Fibroblast of skin of left biceps (primary cell): ENCODE measurements around the gene SORBS2.
A peak's percentile ranks its signal among the peaks of the same experiment; 100 is the strongest.

Source experiments
- DNase-seq, 2 experiments: peaks; one replicate each; pipeline ENCODE4 v3.0.0-alpha.2; 2013; ENCODE audit warnings: low read depth in 2 of 2

Gene SORBS2

GRCh38 chr4:185592438-185592837 lies 219.6 kb downstream of the SORBS2 start:
- no peak for DNase-seq

- DNase-seq, result no peak
Measured at GRCh38 chr4:185591679-185592141, 220.3 kb downstream of the SORBS2 start.

GRCh38 chr4:185590982-185591381 lies 221.0 kb downstream of the SORBS2 start:
- no peak for DNase-seq

GRCh38 chr4:185589067-185589836 lies 222.7 kb downstream of the SORBS2 start:
- DNase-seq, result peak in 1 of 2 experiments; percentile 35

GRCh38 chr4:185587427-185588161 lies 224.4 kb downstream of the SORBS2 start:
- no peak for DNase-seq

GRCh38 chr4:185587030-185587426 lies 225.0 kb downstream of the SORBS2 start:
- DNase-seq, result no peak

GRCh38 chr4:185585211-185585610 lies 226.8 kb downstream of the SORBS2 start:
- DNase-seq, result no peak

GRCh38 chr4:185583813-185584212 lies 228.2 kb downstream of the SORBS2 start:
- DNase-seq, result no peak

- DNase-seq, result no peak
Measured at GRCh38 chr4:185582651-185583400, 229.2 kb downstream of the SORBS2 start.

GRCh38 chr4:185580699-185581098 lies 231.3 kb downstream of the SORBS2 start:
- no peak for DNase-seq

- DNase-seq, result no peak
Measured at GRCh38 chr4:185578284-185578683, 233.7 kb downstream of the SORBS2 start.

GRCh38 chr4:185576962-185577950 lies 234.7 kb downstream of the SORBS2 start:
- no peak for DNase-seq

GRCh38 chr4:185576314-185576961 lies 235.6 kb downstream of the SORBS2 start:
- no peak for DNase-seq

- peak in 1 of 2 experiments; percentile 35 for DNase-seq
Measured at GRCh38 chr4:185573651-185574199, 238.3 kb downstream of the SORBS2 start.

GRCh38 chr4:185570727-185571126 lies 241.3 kb downstream of the SORBS2 start:
- DNase-seq, result no peak

GRCh38 chr4:185567381-185568376 lies 244.3 kb downstream of the SORBS2 start:
- DNase-seq, result no peak

GRCh38 chr4:185566972-185567371 lies 245.0 kb downstream of the SORBS2 start:
- DNase-seq, result no peak

GRCh38 chr4:185566425-185566824 lies 245.6 kb downstream of the SORBS2 start:
- DNase-seq, result no peak

- no peak for DNase-seq
Measured at GRCh38 chr4:185565696-185566095, 246.3 kb downstream of the SORBS2 start.
